Measurements from ENCODE around the gene RPRD1B. TPM values are rescaled to one million over a fixed set of nuclear protein-coding genes. Genes with fewer than 3 reads are reported as not detected.

Gene RPRD1B
- total and polyA plus RNA-seq, 4 donors, result 5.8 to 34.3 (median 29.4) TPM

GRCh38 chr20:38135651-38136420 lies 102.3 kb downstream of the RPRD1B start:
- H3K9ac ChIP-seq (ENCODE audit: low read depth in 1 of 2, low read length in 2 of 2), result no peak overlapping the region
- H3K27ac ChIP-seq (ENCODE audit: low read depth in 1 of 2, low read length in 2 of 2), result peak overlapping the region in 1 of 2 donors; percentile 19
- no peaks in the 10 kb centered on the region for H3K27me3 ChIP-seq (ENCODE audit: control insufficient read depth in 4 of 4, insufficient read depth in 4 of 4, low read length in 3 of 4)
- 91% methylated on average over 28 of the region's 28 CpGs for WGBS
- TF ChIP-seq SP1 (IDR thresholded peaks at IDR 0.05) (no peak), FOXA1 (IDR thresholded peaks at IDR 0.05) (no peak), GABPA (IDR thresholded peaks at IDR 0.05 in 1 of 2, conservative IDR thresholded peaks at IDR 0.05 in 1 of 2) (no peak), NR2F2 (IDR thresholded peaks at IDR 0.05) (no peak), TAF1 (conservative IDR thresholded peaks at IDR 0.05) (no peak), MAX (IDR thresholded peaks at IDR 0.05) (no peak), CTCF (IDR thresholded peaks at IDR 0.05; ENCODE audit: low read depth, low read length, missing input control) (no peak), YY1 (IDR thresholded peaks at IDR 0.05) (no peak), JUND (IDR thresholded peaks at IDR 0.05) (no peak), ATF3 (IDR thresholded peaks at IDR 0.05) (no peak), ZBTB33 (IDR thresholded peaks at IDR 0.05) (no peak), RXRA (IDR thresholded peaks at IDR 0.05) (no peak)
- DNase-seq (ENCODE audit: low spot score), result no peak
- H3K36me3 ChIP-seq (ENCODE audit: control insufficient read depth in 4 of 4, insufficient read depth in 3 of 4, low read depth in 1 of 4, low read length in 3 of 4), result peaks cover 24 to 96% (median 73%) of the 10 kb centered on the region in 4 donors
- H3K4me1 ChIP-seq (ENCODE audit: control insufficient read depth in 4 of 4, insufficient read depth in 4 of 4, low read length in 3 of 4), result peaks cover 0 to 3% (median 0%) of the 10 kb centered on the region in 4 donors
- H3K9me3 ChIP-seq (ENCODE audit: control insufficient read depth in 4 of 4, low read length in 3 of 4), result no peaks in the 10 kb centered on the region
- no peak overlapping the region for H3K4me3 ChIP-seq (ENCODE audit: low read depth in 1 of 3, low read length in 3 of 3)

GRCh38 chr20:38136421-38137245 lies 103.1 kb downstream of the RPRD1B start:
- Histone ChIP-seq H3K9me3 (ENCODE audit: control insufficient read depth in 4 of 4, low read length in 3 of 4) (no peaks in the 10 kb centered on the region), H3K4me3 (ENCODE audit: low read depth in 1 of 3, low read length in 3 of 3) (no peak overlapping the region), H3K4me1 (ENCODE audit: control insufficient read depth in 4 of 4, insufficient read depth in 4 of 4, low read length in 3 of 4) (peaks cover 0 to 3% (median 0%) of the 10 kb centered on the region in 4 donors), H3K36me3 (ENCODE audit: control insufficient read depth in 4 of 4, insufficient read depth in 3 of 4, low read depth in 1 of 4, low read length in 3 of 4) (peaks cover 27 to 89% (median 72%) of the 10 kb centered on the region in 4 donors), H3K9ac (ENCODE audit: low read depth in 1 of 2, low read length in 2 of 2) (no peak overlapping the region), H3K27me3 (ENCODE audit: control insufficient read depth in 4 of 4, insufficient read depth in 4 of 4, low read length in 3 of 4) (no peaks in the 10 kb centered on the region), H3K27ac (ENCODE audit: low read depth in 1 of 2, low read length in 2 of 2) (no peak overlapping the region)
- no peak for DNase-seq (ENCODE audit: low spot score)
- 91% methylated on average over 14 of the region's 14 CpGs for WGBS
- no peak for TF ChIP-seq SP1 (IDR thresholded peaks at IDR 0.05)
- TF ChIP-seq RAD21 (IDR thresholded peaks at IDR 0.05), result no peak
